ENCODE measurements around the gene ZNF646.

ZNF646 gene, protein sequence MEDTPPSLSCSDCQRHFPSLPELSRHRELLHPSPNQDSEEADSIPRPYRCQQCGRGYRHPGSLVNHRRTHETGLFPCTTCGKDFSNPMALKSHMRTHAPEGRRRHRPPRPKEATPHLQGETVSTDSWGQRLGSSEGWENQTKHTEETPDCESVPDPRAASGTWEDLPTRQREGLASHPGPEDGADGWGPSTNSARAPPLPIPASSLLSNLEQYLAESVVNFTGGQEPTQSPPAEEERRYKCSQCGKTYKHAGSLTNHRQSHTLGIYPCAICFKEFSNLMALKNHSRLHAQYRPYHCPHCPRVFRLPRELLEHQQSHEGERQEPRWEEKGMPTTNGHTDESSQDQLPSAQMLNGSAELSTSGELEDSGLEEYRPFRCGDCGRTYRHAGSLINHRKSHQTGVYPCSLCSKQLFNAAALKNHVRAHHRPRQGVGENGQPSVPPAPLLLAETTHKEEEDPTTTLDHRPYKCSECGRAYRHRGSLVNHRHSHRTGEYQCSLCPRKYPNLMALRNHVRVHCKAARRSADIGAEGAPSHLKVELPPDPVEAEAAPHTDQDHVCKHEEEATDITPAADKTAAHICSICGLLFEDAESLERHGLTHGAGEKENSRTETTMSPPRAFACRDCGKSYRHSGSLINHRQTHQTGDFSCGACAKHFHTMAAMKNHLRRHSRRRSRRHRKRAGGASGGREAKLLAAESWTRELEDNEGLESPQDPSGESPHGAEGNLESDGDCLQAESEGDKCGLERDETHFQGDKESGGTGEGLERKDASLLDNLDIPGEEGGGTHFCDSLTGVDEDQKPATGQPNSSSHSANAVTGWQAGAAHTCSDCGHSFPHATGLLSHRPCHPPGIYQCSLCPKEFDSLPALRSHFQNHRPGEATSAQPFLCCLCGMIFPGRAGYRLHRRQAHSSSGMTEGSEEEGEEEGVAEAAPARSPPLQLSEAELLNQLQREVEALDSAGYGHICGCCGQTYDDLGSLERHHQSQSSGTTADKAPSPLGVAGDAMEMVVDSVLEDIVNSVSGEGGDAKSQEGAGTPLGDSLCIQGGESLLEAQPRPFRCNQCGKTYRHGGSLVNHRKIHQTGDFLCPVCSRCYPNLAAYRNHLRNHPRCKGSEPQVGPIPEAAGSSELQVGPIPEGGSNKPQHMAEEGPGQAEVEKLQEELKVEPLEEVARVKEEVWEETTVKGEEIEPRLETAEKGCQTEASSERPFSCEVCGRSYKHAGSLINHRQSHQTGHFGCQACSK (N-terminal part only)

DNA sequence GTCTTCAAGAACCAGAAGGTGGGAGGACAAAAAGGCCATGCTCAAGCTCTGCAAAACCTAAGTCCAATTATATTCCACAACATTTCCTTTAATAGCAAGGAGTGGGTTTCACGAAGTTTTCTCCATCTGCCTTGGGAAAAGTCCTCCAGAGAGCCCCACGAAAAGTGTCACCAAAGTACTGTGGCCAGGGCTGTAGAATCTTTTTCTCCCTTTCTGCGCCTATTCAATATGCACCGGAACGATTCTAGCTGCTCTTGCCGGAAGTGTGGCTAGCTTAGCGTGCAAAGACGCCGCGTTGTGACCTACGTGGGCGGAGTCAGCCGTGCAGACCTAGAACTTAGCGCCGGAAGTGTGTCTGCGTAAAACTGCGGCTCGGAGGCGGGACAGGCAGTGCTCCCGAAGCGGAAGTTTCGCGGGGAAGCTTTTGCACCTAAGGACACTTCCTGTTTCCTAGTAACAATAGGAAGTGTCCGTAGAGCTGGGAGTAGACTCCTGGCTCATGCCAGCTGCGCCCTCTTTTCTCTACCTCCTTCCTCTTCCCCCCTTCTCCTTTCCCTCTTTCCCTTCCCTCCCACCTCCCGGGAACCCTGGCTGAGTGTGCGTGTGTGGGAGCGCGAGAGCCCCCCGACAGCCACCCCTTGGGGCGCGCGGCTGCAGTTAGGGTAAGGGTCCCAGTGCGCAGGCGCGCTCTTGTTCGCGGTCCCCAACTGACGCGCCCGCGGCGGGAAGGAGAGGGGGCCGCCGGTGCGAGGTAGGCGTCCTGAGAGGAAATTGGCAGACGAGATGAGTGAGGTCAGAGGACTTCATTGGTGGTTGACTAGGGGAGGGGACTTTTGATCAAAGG is at the start of gene ZNF646, which contains the start of gene ZNF668:
Gene ZNF646, plus strand, starts transcription at position 453 of the 844 bp plus-strand sequence. CDS start 1,903 bp downstream, outside the sequence.
Gene ZNF668, minus strand, starts transcription at position 271 of the 844 bp plus-strand sequence. CDS start 9,781 bp downstream, outside the sequence.
- H3K27me3 Mint-ChIP-seq, result no peaks in the 10 kb centered on the region
- peak within 1 kb of the TSS; percentile 94 for H3K4me3 Mint-ChIP-seq
- intact Hi-C loops (cut with micrococcal nuclease), result loop anchor here (1.0 to 5.0 kb wide), 6 partner anchors 21 to 417 kb away; partner anchors contain the start of genes BCKDK, FBRS, HSD3B7 and STX4
- peaks cover 67% of the 10 kb centered on the region for H3K4me1 Mint-ChIP-seq (ENCODE audit: low read depth)
- no peaks in the 10 kb centered on the region for H3K9me3 Mint-ChIP-seq
- peak within 1 kb of the TSS; percentile 91 for H3K27ac Mint-ChIP-seq
- peaks cover 54% of the 10 kb centered on the region for H3K36me3 Mint-ChIP-seq (ENCODE audit: low read depth)

DNA sequence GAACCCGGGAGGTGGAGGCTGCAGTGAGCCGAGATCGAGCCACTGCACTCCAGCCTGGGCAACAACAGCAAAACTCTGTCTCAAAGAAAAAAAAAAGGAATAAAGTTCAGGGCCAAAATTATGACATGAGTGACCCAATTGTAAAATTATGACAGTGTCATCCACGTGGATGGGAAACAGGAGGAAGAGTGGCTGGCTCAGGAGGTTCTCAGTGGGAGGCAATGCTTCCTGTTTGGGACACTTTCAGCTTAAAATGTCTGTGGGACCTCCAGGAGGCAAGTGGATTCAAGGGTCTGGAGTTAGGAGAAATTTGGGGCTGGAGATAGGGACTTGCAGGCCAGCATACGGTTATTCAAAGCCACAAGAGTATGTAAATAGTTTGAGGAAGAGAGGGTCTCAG is 48.9 kb upstream of the ZNF646 start:
- peaks cover 30% of the 10 kb centered on the region for H3K4me1 Mint-ChIP-seq (ENCODE audit: low read depth)
- no peaks in the 10 kb centered on the region for H3K36me3 Mint-ChIP-seq (ENCODE audit: low read depth)
- intact Hi-C loops (cut with micrococcal nuclease), result no loop called here
- peak overlapping the region; percentile 43 for H3K27ac Mint-ChIP-seq
- no peaks in the 10 kb centered on the region for H3K9me3 Mint-ChIP-seq
- H3K4me3 Mint-ChIP-seq, result no peak overlapping the region
- H3K27me3 Mint-ChIP-seq, result no peaks in the 10 kb centered on the region

DNA sequence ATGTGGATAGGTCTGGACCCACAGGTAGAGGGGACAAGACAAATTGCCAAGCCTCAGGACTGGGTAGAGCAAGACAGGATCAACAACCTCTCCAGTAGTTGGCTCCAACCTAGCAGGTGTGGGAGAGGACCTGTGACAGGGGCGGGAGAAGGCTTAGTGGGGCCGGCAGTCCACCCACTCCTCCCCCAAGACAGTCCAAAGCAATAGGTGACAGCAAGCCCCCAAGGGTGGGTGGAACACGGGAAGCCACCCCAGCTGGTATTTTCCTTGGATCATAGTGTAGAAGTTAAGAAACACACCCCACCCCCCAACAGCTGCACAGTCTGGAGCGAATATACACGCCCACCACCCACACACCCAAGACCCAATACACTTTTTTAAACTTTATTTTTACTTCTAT is 45.0 kb upstream of the ZNF646 start:
- no peaks in the 10 kb centered on the region for H3K9me3 Mint-ChIP-seq
- intact Hi-C loops (cut with micrococcal nuclease), result no loop called here
- peak overlapping the region; percentile 45 for H3K27ac Mint-ChIP-seq
- no peak overlapping the region for H3K4me3 Mint-ChIP-seq
- no peaks in the 10 kb centered on the region for H3K27me3 Mint-ChIP-seq
- H3K4me1 Mint-ChIP-seq (ENCODE audit: low read depth), result peaks cover 47% of the 10 kb centered on the region
- peaks cover 18% of the 10 kb centered on the region for H3K36me3 Mint-ChIP-seq (ENCODE audit: low read depth)

DNA sequence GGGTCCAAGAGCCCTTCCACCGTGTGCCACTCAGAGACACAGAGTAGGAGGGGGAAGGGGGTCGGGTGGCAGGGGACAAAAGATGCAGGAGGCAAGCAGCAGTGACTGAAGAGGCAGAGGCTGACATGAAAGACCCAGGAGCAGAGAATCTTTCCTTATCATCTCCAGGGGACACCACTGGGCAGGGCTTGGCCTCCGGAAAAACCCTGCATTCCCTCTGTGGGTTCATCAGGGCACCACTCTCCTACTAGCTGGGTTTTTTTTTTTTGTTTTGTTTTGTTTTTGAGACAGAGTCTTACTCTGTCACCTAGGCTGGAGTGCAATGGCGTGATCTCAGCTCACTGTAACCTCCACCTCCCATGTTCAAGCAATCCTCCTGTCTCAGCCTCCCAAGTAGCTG is 42.9 kb upstream of the ZNF646 start:
- Mint-ChIP-seq H3K4me1 (ENCODE audit: low read depth) (peaks cover 51% of the 10 kb centered on the region), H3K9me3 (no peaks in the 10 kb centered on the region), H3K27ac (peak overlapping the region; percentile 99), H3K4me3 (no peak overlapping the region), H3K27me3 (no peaks in the 10 kb centered on the region), H3K36me3 (ENCODE audit: low read depth) (peaks cover 38% of the 10 kb centered on the region)
- intact Hi-C loops (cut with micrococcal nuclease), result no loop called here

DNA sequence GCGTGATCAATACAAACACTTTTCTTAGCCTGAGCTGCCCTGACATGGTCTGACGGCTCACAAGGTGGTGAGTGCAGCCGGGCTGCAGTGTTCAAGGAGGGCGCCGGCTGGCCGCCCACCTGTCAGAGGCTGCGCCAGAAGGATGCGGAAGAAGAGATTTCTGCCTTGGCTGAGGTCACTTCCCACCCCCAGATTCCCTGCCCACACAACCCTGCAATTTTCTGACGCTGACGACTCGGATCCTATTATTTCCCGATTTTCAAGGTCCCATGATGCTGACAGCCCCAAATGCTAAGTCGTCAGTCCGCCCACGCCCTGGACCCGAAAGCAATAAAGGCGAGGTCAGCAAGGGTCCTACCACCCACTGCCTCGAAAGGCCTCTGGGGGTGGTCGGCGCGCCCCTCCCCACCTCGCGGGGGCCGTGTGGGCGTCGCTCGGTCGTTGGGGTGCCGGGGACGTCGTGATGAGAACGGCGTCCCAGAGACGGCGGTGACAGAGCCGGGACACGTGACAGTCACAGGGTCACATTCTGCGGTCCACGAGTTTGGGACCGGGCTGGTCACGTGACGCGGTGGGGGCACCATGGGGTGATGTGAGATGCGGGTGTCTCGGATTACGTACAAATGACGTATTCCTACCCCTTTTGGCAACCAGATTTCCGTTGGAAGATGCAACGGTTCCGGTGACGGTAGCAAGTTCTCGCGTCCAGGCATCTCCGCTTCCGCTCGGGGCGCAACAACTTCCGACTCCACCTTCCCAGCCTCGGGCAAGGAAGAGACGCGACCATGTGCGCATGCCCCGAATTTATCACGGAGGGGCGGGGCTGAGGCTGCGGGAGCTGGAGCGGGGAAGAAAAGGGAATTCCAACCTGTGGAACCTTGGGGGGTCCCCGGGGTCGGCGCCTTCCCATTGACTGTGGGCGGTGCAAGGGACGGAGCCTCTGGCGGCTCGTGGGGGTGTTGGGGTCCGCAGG is 41.2 kb upstream of the ZNF646 start, which contains the start of gene STX4:
Gene STX4, plus strand, starts transcription at position 823 of the 973 bp plus-strand sequence. CDS start 248 bp downstream, outside the sequence.
- intact Hi-C loops (cut with micrococcal nuclease), result loop anchor here (1.0 to 2.0 kb wide), 4 partner anchors 36 to 76 kb away; partner anchors contain the start of genes SETD1A, VKORC1, ZNF646 and ZNF668
- Mint-ChIP-seq H3K36me3 (ENCODE audit: low read depth) (peaks cover 53% of the 10 kb centered on the region), H3K4me1 (ENCODE audit: low read depth) (peaks cover 62% of the 10 kb centered on the region), H3K4me3 (peak within 1 kb of the TSS; percentile 98), H3K27ac (peak within 1 kb of the TSS; percentile 99), H3K27me3 (no peaks in the 10 kb centered on the region), H3K9me3 (no peaks in the 10 kb centered on the region)

DNA sequence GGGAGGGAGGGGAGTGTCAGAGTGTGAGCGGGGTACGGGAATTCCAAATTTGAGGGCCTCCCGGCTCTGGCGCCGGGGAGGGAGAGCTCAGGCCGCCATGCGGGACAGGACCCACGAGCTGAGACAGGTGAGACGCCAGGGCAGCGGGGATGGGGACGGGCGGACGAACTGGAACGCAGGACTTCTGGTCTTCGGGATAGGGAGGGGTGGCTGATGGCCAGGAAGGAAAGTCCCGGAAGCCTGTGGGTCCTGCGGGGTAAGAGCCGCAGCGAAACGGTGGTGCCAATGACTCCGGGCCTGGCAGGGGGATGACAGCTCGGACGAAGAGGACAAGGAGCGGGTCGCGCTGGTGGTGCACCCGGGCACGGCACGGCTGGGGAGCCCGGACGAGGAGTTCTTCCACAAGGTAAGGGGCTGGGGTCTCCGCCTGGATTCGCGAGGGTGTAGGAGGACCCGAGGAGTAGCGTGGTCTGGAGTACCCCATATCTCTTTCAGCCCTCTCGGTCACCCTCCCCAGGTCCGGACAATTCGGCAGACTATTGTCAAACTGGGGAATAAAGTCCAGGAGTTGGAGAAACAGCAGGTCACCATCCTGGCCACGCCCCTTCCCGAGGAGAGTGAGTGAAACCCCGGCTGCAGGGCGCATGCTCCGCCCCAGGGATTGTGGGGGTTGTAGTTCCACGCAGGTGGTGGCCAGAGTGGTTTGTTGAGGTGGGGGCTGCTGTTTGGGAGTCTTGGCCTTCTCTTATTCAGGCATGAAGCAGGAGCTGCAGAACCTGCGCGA is 40.3 kb upstream of the ZNF646 start:
- Mint-ChIP-seq H3K27ac (peak overlapping the region; percentile 99), H3K4me1 (ENCODE audit: low read depth) (peaks cover 62% of the 10 kb centered on the region), H3K9me3 (no peaks in the 10 kb centered on the region), H3K36me3 (ENCODE audit: low read depth) (peaks cover 61% of the 10 kb centered on the region), H3K4me3 (peak overlapping the region; percentile 98), H3K27me3 (no peaks in the 10 kb centered on the region)
- intact Hi-C loops (cut with micrococcal nuclease), result loop anchor here (1.0 to 2.0 kb wide), 4 partner anchors 37 to 77 kb away; partner anchors contain the start of genes SETD1A, VKORC1, ZNF646 and ZNF668

DNA sequence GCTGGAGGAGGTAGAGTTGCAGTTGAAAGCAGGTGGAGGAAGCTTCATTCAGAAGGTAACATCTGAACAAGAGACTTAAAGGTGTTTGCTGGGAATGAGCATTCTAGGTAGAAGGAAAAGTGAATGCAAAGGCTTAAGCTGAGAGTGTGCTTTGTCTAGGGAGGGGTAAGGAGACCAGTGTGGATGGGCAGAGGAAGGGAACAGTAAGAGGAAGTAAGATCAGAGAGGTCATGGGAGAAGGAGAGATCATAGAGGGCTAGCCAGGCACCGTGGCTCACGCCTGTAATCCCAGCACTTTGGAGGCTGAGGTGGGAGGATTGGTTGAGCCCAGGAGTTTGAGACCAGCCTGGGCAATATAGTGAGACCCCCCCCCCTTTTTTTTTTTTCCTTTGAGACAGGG is 37.5 kb upstream of the ZNF646 start:
- peak overlapping the region; percentile 76 for H3K27ac Mint-ChIP-seq
- H3K9me3 Mint-ChIP-seq, result no peaks in the 10 kb centered on the region
- intact Hi-C loops (cut with micrococcal nuclease), result no loop called here
- H3K4me1 Mint-ChIP-seq (ENCODE audit: low read depth), result peaks cover 37% of the 10 kb centered on the region
- H3K36me3 Mint-ChIP-seq (ENCODE audit: low read depth), result peaks cover 89% of the 10 kb centered on the region
- peak overlapping the region; percentile 39 for H3K4me3 Mint-ChIP-seq
- no peaks in the 10 kb centered on the region for H3K27me3 Mint-ChIP-seq

DNA sequence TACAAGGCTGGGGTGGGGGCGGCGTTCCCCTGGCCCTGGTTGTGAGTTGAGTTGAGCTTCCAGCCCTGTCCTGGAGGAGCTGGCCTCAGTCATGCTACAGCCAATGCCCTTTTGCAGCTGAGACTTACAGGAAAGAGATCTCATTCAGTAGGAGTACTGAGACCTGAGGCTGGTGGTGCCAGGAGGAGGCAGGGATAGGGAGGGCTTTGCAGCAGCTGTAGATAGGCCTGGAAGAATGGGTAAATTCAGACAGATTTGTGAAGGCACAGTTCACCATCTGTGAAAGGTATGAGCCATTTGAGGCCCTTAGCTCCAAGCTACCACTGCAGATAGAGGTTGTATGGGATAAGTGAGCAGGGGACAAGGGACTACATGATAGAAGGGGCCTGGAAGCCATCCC is 35.2 kb upstream of the ZNF646 start:
- intact Hi-C loops (cut with micrococcal nuclease), result no loop called here
- H3K4me3 Mint-ChIP-seq, result no peak overlapping the region
- peaks cover 34% of the 10 kb centered on the region for H3K4me1 Mint-ChIP-seq (ENCODE audit: low read depth)
- no peaks in the 10 kb centered on the region for H3K27me3 Mint-ChIP-seq
- peaks cover 97% of the 10 kb centered on the region for H3K36me3 Mint-ChIP-seq (ENCODE audit: low read depth)
- no peak overlapping the region for H3K27ac Mint-ChIP-seq
- H3K9me3 Mint-ChIP-seq, result no peaks in the 10 kb centered on the region

DNA sequence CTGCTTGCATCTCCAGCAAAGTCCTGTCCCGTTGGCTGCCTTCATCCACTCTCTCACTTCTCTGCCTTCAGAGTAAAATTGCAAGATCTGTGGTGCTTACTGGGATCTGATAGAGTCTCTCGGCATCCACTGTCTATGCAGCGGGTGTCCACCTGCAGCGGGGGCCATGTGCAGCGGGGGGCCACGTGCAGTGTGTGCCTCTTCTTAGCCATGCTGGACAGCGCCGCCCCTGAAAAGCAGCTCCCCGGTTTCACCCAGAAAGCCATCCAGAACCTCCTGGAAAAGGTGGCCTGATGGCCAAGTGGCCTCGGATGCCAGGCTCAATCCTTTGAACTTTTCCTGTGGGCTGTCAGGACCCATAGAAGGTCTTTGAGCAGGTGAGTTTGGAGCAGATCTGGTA is 31.4 kb upstream of the ZNF646 start:
- intact Hi-C loops (cut with micrococcal nuclease), result no loop called here
- peaks cover 66% of the 10 kb centered on the region for H3K36me3 Mint-ChIP-seq (ENCODE audit: low read depth)
- no peaks in the 10 kb centered on the region for H3K9me3 Mint-ChIP-seq
- H3K27me3 Mint-ChIP-seq, result no peaks in the 10 kb centered on the region
- no peak overlapping the region for H3K27ac Mint-ChIP-seq
- no peak overlapping the region for H3K4me3 Mint-ChIP-seq
- H3K4me1 Mint-ChIP-seq (ENCODE audit: low read depth), result peaks cover 14% of the 10 kb centered on the region

DNA sequence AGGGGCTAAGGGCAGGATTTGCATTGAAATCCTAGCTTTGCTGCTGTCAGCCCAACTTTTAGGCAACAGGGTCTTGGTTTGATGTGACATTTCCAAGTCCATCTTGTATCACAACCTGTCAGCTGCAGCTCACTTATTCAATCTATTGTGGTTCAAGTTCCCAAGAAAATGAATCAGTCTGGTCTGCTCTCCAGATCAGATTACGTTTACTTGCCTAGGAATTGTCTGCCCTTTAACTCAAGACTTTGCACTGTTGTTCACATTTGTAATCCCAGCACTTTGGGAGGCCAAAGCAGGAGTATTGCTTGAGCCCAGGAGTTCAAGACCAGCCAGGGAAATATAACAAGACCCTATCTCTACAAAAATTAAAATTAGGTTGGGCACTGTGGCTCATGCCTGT is 30.9 kb upstream of the ZNF646 start:
- no peak overlapping the region for H3K4me3 Mint-ChIP-seq
- peaks cover 17% of the 10 kb centered on the region for H3K4me1 Mint-ChIP-seq (ENCODE audit: low read depth)
- no peaks in the 10 kb centered on the region for H3K9me3 Mint-ChIP-seq
- H3K36me3 Mint-ChIP-seq (ENCODE audit: low read depth), result peaks cover 61% of the 10 kb centered on the region
- no peak overlapping the region for H3K27ac Mint-ChIP-seq
- H3K27me3 Mint-ChIP-seq, result no peaks in the 10 kb centered on the region
- intact Hi-C loops (cut with micrococcal nuclease), result no loop called here

DNA sequence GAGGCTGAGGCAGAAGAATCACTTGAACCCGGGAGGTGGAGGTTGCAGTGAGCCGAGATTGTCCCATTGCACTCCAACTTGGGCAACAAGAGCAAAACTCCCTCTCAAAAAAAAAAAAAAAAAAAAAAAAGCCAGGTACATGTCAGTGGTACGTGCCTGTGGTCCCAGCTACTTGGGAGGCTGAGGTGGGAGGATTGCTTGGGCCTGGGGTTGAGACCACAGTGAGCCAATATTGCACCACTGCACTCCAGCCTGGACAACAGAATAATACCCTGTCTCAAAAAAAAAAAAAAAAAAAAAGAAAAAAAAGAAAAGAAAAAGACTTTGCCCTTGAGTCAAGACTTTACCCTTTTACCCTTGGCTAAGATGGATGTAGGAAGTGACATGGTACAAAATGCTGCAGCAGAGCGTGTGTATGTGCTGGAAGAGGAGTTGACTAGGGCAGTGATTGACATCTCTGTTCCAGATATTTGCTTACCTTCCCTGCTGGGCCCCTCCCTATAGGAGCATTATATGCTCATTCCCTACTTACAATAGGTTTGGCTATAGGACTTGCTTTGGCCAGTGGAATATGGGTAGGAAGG is 30.2 kb upstream of the ZNF646 start:
- peaks cover 54% of the 10 kb centered on the region for H3K36me3 Mint-ChIP-seq (ENCODE audit: low read depth)
- H3K27ac Mint-ChIP-seq, result no peak overlapping the region
- H3K9me3 Mint-ChIP-seq, result no peaks in the 10 kb centered on the region
- H3K27me3 Mint-ChIP-seq, result no peaks in the 10 kb centered on the region
- H3K4me1 Mint-ChIP-seq (ENCODE audit: low read depth), result peaks cover 24% of the 10 kb centered on the region
- intact Hi-C loops (cut with micrococcal nuclease), result no loop called here
- H3K4me3 Mint-ChIP-seq, result no peak overlapping the region
